Effector memory CD4-positive, alpha-beta T cell (primary cell): ENCODE data around the gene GALP.

ENCODE experiments used
- DNase-seq, 3 donors: peaks; one replicate each; pipeline ENCODE4 v3.0.0-alpha.2; 2020
- H3K27ac ChIP-seq: 2 replicates; pipeline ENCODE4 v1.7.0; 2013; ENCODE audit warnings: mild to moderate bottlenecking, low read length, moderate library complexity; ENCODE audit not compliant: insufficient read depth, poor library complexity, severe bottlenecking
- H3K27me3 ChIP-seq: replicated peaks from 2 replicates; pipeline ENCODE4 v1.7.0; 2013; ENCODE audit warnings: mild to moderate bottlenecking, low read length; ENCODE audit not compliant: insufficient read depth, control insufficient read depth, poor library complexity, severe bottlenecking
- H3K36me3 ChIP-seq: 2 replicates; pipeline ENCODE4 v1.7.0; 2013; ENCODE audit warnings: mild to moderate bottlenecking, low read length, moderate library complexity; ENCODE audit not compliant: control insufficient read depth, insufficient read depth
- H3K4me1 ChIP-seq: 2 replicates; pipeline ENCODE4 v1.7.0; 2013; ENCODE audit warnings: low read length, mild to moderate bottlenecking; ENCODE audit not compliant: control insufficient read depth, insufficient read depth, poor library complexity, severe bottlenecking
- H3K4me3 ChIP-seq: 2 replicates; pipeline ENCODE4 v1.7.0; 2013; ENCODE audit warnings: low read length, low read depth, mild to moderate bottlenecking; ENCODE audit not compliant: insufficient read depth, poor library complexity, severe bottlenecking
- H3K9me3 ChIP-seq: 2 replicates; pipeline ENCODE4 v1.7.0; 2013; ENCODE audit warnings: mild to moderate bottlenecking, low read length, moderate library complexity; ENCODE audit not compliant: control insufficient read depth

Gene GALP

GRCh38 chr19:56139847-56140582 is 35.8 kb upstream of the GALP start:
- DNase-seq = no peak
- H3K27ac ChIP-seq = peak overlapping the region; percentile 82
- no peaks in the 10 kb centered on the region for H3K9me3 ChIP-seq
- no peaks in the 10 kb centered on the region for H3K27me3 ChIP-seq
- H3K4me1 ChIP-seq = peaks cover 12% of the 10 kb centered on the region
- no peaks in the 10 kb centered on the region for H3K36me3 ChIP-seq
- peak overlapping the region; percentile 84 for H3K4me3 ChIP-seq

- no peaks in the 10 kb centered on the region for H3K36me3 ChIP-seq
Observed at GRCh38 chr19:56140583-56141416, 35.0 kb upstream of the GALP start, which contains the start of gene ZNF444. ZNF444 (plus strand) TSS chr19:56141287; CDS start chr19:56146912, 5,625 bp downstream.

GRCh38 chr19:56141417-56141993 is 34.3 kb upstream of the GALP start:
- Histone ChIP-seq H3K9me3 (no peaks in the 10 kb centered on the region), H3K27me3 (no peaks in the 10 kb centered on the region), H3K4me1 (peaks cover 12% of the 10 kb centered on the region), H3K27ac (peak overlapping the region; percentile 82), H3K36me3 (no peaks in the 10 kb centered on the region), H3K4me3 (peak overlapping the region; percentile 56)
- peak in 1 of 3 donors; percentile 20 for DNase-seq

More at GRCh38 chr19:56140583-56141416, 35.0 kb upstream of the GALP start, which contains the start of gene ZNF444:
- H3K27ac ChIP-seq = peak within 1 kb of the TSS; percentile 82
- DNase-seq = peak; percentile 97 to 100 (median 99)
- H3K4me1 ChIP-seq = peaks cover 12% of the 10 kb centered on the region
- H3K9me3 ChIP-seq = no peaks in the 10 kb centered on the region
- H3K27me3 ChIP-seq = no peaks in the 10 kb centered on the region
- H3K4me3 ChIP-seq = peak within 1 kb of the TSS; percentile 84

GRCh38 chr19:56142087-56142787 is 33.6 kb upstream of the GALP start:
- Histone ChIP-seq H3K27ac (no peak overlapping the region), H3K36me3 (peaks cover 3% of the 10 kb centered on the region), H3K4me1 (peaks cover 12% of the 10 kb centered on the region), H3K4me3 (peak overlapping the region; percentile 50), H3K27me3 (no peaks in the 10 kb centered on the region), H3K9me3 (no peaks in the 10 kb centered on the region)
- DNase-seq = no peak

GRCh38 chr19:56142897-56143434 is 32.8 kb upstream of the GALP start:
- H3K27me3 ChIP-seq = no peaks in the 10 kb centered on the region
- DNase-seq = no peak
- peaks cover 7% of the 10 kb centered on the region for H3K36me3 ChIP-seq
- peaks cover 12% of the 10 kb centered on the region for H3K4me1 ChIP-seq
- H3K9me3 ChIP-seq = no peaks in the 10 kb centered on the region
- no peak overlapping the region for H3K27ac ChIP-seq
- H3K4me3 ChIP-seq = no peak overlapping the region

- H3K9me3 ChIP-seq = no peaks in the 10 kb centered on the region
- H3K4me1 ChIP-seq = peaks cover 12% of the 10 kb centered on the region
- no peaks in the 10 kb centered on the region for H3K27me3 ChIP-seq
- no peak overlapping the region for H3K27ac ChIP-seq
- DNase-seq = no peak
- H3K36me3 ChIP-seq = peaks cover 10% of the 10 kb centered on the region
- no peak overlapping the region for H3K4me3 ChIP-seq
Observed at GRCh38 chr19:56144376-56144775, 31.4 kb upstream of the GALP start.

- peaks cover 12% of the 10 kb centered on the region for H3K4me1 ChIP-seq
- no peaks in the 10 kb centered on the region for H3K27me3 ChIP-seq
- no peak overlapping the region for H3K4me3 ChIP-seq
- peaks cover 10% of the 10 kb centered on the region for H3K36me3 ChIP-seq
- no peak for DNase-seq
- H3K9me3 ChIP-seq = no peaks in the 10 kb centered on the region
- H3K27ac ChIP-seq = no peak overlapping the region
Observed at GRCh38 chr19:56144831-56145230, 31.0 kb upstream of the GALP start.

GRCh38 chr19:56145698-56146097 is 30.1 kb upstream of the GALP start:
- Histone ChIP-seq H3K27me3 (no peaks in the 10 kb centered on the region), H3K9me3 (no peaks in the 10 kb centered on the region), H3K27ac (no peak overlapping the region), H3K4me3 (no peak overlapping the region), H3K36me3 (peaks cover 10% of the 10 kb centered on the region), H3K4me1 (peaks cover 6% of the 10 kb centered on the region)
- DNase-seq = no peak

GRCh38 chr19:56146904-56147303 is 28.9 kb upstream of the GALP start:
- Histone ChIP-seq H3K36me3 (peaks cover 10% of the 10 kb centered on the region), H3K4me1 (peaks cover 2% of the 10 kb centered on the region), H3K4me3 (no peak overlapping the region), H3K9me3 (no peaks in the 10 kb centered on the region), H3K27ac (no peak overlapping the region), H3K27me3 (no peaks in the 10 kb centered on the region)
- DNase-seq = no peak
